Central memory CD4-positive, alpha-beta T cell (primary cell): ENCODE results near the gene WNT2.
"Not testable (repeated sequence)": the region's sequence is repeated elsewhere in the genome, so short reads cannot be mapped to it uniquely, and the experiment has no call there.

Experiments used
- DNase-seq: peaks from one replicate; pipeline ENCODE4 v3.0.0; 2022

WNT2 gene

GRCh38 chr7:117259615-117260014, 63.2 kb downstream of the WNT2 start:
- DNase-seq: no peak

- no peak for DNase-seq
These were observed 71.2 kb downstream of the WNT2 start for GRCh38 chr7:117251687-117252086.

GRCh38 chr7:117250801-117251200, 72.1 kb downstream of the WNT2 start:
- no peak for DNase-seq

- no peak for DNase-seq
These were observed 72.6 kb downstream of the WNT2 start for GRCh38 chr7:117250245-117250644.

GRCh38 chr7:117249696-117250095, 73.2 kb downstream of the WNT2 start:
- no peak for DNase-seq

GRCh38 chr7:117248829-117249228, 74.0 kb downstream of the WNT2 start:
- no peak for DNase-seq

GRCh38 chr7:117247809-117248208, 75.0 kb downstream of the WNT2 start:
- DNase-seq: no peak

GRCh38 chr7:117245703-117246102, 77.2 kb downstream of the WNT2 start:
- DNase-seq: not testable (repeated sequence)

- DNase-seq: no peak
These were observed 79.5 kb downstream of the WNT2 start for GRCh38 chr7:117243390-117243789.

GRCh38 chr7:117241088-117241487, 81.8 kb downstream of the WNT2 start:
- DNase-seq: no peak

- DNase-seq: no peak
These were observed 83.9 kb downstream of the WNT2 start for GRCh38 chr7:117238937-117239336.

GRCh38 chr7:117238472-117238871, 84.4 kb downstream of the WNT2 start:
- DNase-seq: no peak

- DNase-seq: no peak
These were observed 85.2 kb downstream of the WNT2 start for GRCh38 chr7:117237646-117238045.

- no peak for DNase-seq
These were observed 91.9 kb downstream of the WNT2 start for GRCh38 chr7:117231047-117231359.

- DNase-seq: no peak
These were observed 92.4 kb downstream of the WNT2 start for GRCh38 chr7:117230276-117231046.

- no peak for DNase-seq
These were observed 93.5 kb downstream of the WNT2 start for GRCh38 chr7:117229350-117229749.

GRCh38 chr7:117227091-117227490, 95.8 kb downstream of the WNT2 start:
- no peak for DNase-seq

- no peak for DNase-seq
These were observed 97.3 kb downstream of the WNT2 start for GRCh38 chr7:117225536-117225935.
